Measurements from ENCODE around the gene DCAF5.

- TF ChIP-seq POLR2A (IDR thresholded peaks at IDR 0.05; ENCODE audit: low read length) (no peak), GATA1 (IDR thresholded peaks at IDR 0.05; ENCODE audit: low read depth, low read length) (no peak)
Observed at GRCh38 chr14:69096781-69097475, 56.0 kb downstream of the DCAF5 start.
